Ishikawa (cell line): ENCODE measurements around the gene TKTL2.

Experiments
- CEBPB ChIP-seq: IDR thresholded peaks from 2 replicates; pipeline ENCODE4 v1.6.1; 2012
- CREB1 ChIP-seq: IDR thresholded peaks from 2 replicates; pipeline ENCODE4 v1.6.1; 2012; ENCODE audit warnings: low read depth
- EGR1 ChIP-seq: IDR thresholded peaks from 2 replicates; pipeline ENCODE4 v1.6.1; 2012
- EP300 ChIP-seq: IDR thresholded peaks from 2 replicates; pipeline ENCODE4 v1.6.1; 2012; ENCODE audit warnings: borderline replicate concordance
- FOXM1 ChIP-seq: IDR thresholded peaks from 2 replicates; pipeline ENCODE4 v1.6.1; 2012; ENCODE audit warnings: low read depth, borderline replicate concordance
- MAX ChIP-seq: IDR thresholded peaks from 2 replicates; pipeline ENCODE4 v1.6.1; 2012
- NFIC ChIP-seq: IDR thresholded peaks from 2 replicates; pipeline ENCODE4 v1.6.1; 2012
- RAD21 ChIP-seq: IDR thresholded peaks from 2 replicates; pipeline ENCODE4 v1.6.1; 2012; ENCODE audit warnings: low read depth
- REST ChIP-seq: IDR thresholded peaks from 2 replicates; pipeline ENCODE4 v1.6.1; 2012; ENCODE audit warnings: low read depth, mild to moderate bottlenecking
- TAF1 ChIP-seq: IDR thresholded peaks from 2 replicates; pipeline ENCODE4 v1.6.1; 2012; ENCODE audit warnings: low read depth, mild to moderate bottlenecking
- TCF12 ChIP-seq: IDR thresholded peaks from 2 replicates; pipeline ENCODE4 v1.6.1; 2012; ENCODE audit warnings: low read depth
- TEAD4 ChIP-seq: IDR thresholded peaks from 2 replicates; pipeline ENCODE4 v1.6.1; 2012
- YY1 ChIP-seq: IDR thresholded peaks from 2 replicates; pipeline ENCODE4 v1.6.1; 2012; ENCODE audit warnings: low read depth
- ZBTB7A ChIP-seq: IDR thresholded peaks from 2 replicates; pipeline ENCODE4 v1.6.1; 2012; ENCODE audit warnings: low read depth
- TF ChIP-seq, protein P1 (sequence below): IDR thresholded peaks from 2 replicates; pipeline ENCODE4 v1.6.1; 2012

The TKTL2 gene

GRCh38 chr4:163476761-163477438 is 3.3 kb upstream of the TKTL2 start:
- no peak for TF ChIP-seq TAF1
- no peak for TF ChIP-seq MAX

DNA sequence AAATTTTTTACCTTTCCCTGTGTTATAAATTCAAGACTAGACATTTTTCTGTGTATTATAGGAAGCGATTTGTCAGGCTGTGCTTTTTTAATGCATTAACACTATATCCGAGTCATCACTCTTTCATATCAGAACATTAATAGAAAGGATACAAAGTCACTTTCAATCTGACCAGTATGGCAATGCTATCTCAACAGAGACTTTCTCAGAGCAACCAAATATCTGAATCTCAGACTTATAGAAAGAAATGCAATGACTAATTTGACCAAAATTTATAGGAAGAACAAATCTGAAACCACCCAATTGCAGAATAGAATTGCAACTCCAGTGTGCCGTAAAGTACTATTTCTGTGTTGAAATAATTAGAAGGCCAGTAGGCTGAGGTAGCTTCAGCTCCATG is 473 bp upstream of the TKTL2 start:
- TF ChIP-seq CEBPB = no peak
- TF ChIP-seq EGR1 = no peak
- no peak for TF ChIP-seq MAX
- TF ChIP-seq NFIC = no peak
- no peak for TF ChIP-seq ZBTB7A
- no peak for TF ChIP-seq YY1
- no peak for TF ChIP-seq REST
- no peak for TF ChIP-seq EP300
- TF ChIP-seq, protein P1, sequence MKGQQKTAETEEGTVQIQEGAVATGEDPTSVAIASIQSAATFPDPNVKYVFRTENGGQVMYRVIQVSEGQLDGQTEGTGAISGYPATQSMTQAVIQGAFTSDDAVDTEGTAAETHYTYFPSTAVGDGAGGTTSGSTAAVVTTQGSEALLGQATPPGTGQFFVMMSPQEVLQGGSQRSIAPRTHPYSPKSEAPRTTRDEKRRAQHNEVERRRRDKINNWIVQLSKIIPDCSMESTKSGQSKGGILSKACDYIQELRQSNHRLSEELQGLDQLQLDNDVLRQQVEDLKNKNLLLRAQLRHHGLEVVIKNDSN = no peak
- no peak for TF ChIP-seq TCF12
- TF ChIP-seq CREB1 = no peak
- TF ChIP-seq TEAD4 = no peak
- TF ChIP-seq TAF1 = no peak
- TF ChIP-seq RAD21 = no peak
- TF ChIP-seq FOXM1 = no peak

GRCh38 chr4:163473130-163473529 is 424 bp downstream of the TKTL2 start:
- no peak for TF ChIP-seq YY1
- no peak for TF ChIP-seq TAF1
- no peak for TF ChIP-seq RAD21
- TF ChIP-seq MAX = no peak
- TF ChIP-seq EGR1 = no peak
- no peak for TF ChIP-seq FOXM1
- no peak for TF ChIP-seq NFIC
- no peak for TF ChIP-seq EP300
- no peak for TF ChIP-seq CREB1
- TF ChIP-seq REST = no peak
- TF ChIP-seq ZBTB7A = no peak
- TF ChIP-seq, protein P1 = no peak
- TF ChIP-seq TEAD4 = no peak
- no peak for TF ChIP-seq CEBPB
- TF ChIP-seq TCF12 = no peak

- TF ChIP-seq EP300 (no peak), TCF12 (no peak), MAX (no peak), FOXM1 (no peak), RAD21 (no peak), CREB1 (no peak), TEAD4 (no peak)
- TF ChIP-seq, protein P1 = no peak
Measured at GRCh38 chr4:163470391-163470790, 3.2 kb downstream of the TKTL2 start.

- TF ChIP-seq EP300 = no peak
- TF ChIP-seq CEBPB = peak; percentile 95
- no peak for TF ChIP-seq ZBTB7A
- no peak for TF ChIP-seq FOXM1
- TF ChIP-seq MAX = no peak
Measured at GRCh38 chr4:163467082-163467770, 6.3 kb downstream of the TKTL2 start.
